Right lobe of liver (tissue), 6 donors: ENCODE data around the gene THPO. TPM values are rescaled to one million over a fixed set of nuclear protein-coding genes. Genes with fewer than 3 reads are reported as not detected.

Experiments
- ATAC-seq, 4 donors: fragments of 200-7000 bp; cut with Tn5 transposase; one replicate each; pipeline ENCODE4 v1.9.1; 2020; ENCODE audit warnings: mild to moderate bottlenecking in 4 of 4, moderate library complexity in 4 of 4
- DNase-seq, 3 donors: peaks; one replicate each; pipeline ENCODE4 v3.0.0-alpha.2; 2020
- H3K27ac ChIP-seq, 3 donors: fragments of 200-600 bp; one replicate each; pipeline ENCODE4 v1.8.0; 2022
- H3K27me3 ChIP-seq, 2 donors: fragments of 200-600 bp; one replicate each; pipeline ENCODE4 v1.8.0; 2022
- H3K36me3 ChIP-seq, 4 donors: fragments of 200-600 bp; sonication (generic) in 1 of 4; one replicate each; pipeline versions ENCODE4 v1.5.1 to v1.8.0; 2017 to 2022; ENCODE audit warnings: control low read depth in 1 of 4
- H3K4me1 ChIP-seq, 4 donors: fragments of 200-600 bp; sonication (generic) in 1 of 4; one replicate each; pipeline versions ENCODE4 v1.5.1 to v1.8.0; 2017 to 2022; ENCODE audit warnings: control low read depth in 1 of 4
- H3K4me3 ChIP-seq, 3 donors: fragments of 200-600 bp; one replicate each; pipeline ENCODE4 v1.8.0; 2022
- H3K9me3 ChIP-seq, 4 donors: fragments of 200-600 bp; sonication (generic) in 1 of 4; one replicate each; pipeline versions ENCODE4 v1.5.1 to v1.8.0; 2017 to 2022; ENCODE audit warnings: control low read depth in 1 of 4
- CTCF ChIP-seq, 4 donors: fragments of 200-600 bp in 3 of 4; fragments of 450-650 bp in 1 of 4; IDR thresholded peaks; one replicate each; pipeline versions ENCODE4 v1.5.1 to v1.8.0; 2016 to 2022; ENCODE audit warnings: antibody characterized with exemption in 4 of 4, mild to moderate bottlenecking in 2 of 4
- POLR2A ChIP-seq: fragments of 450-650 bp; IDR thresholded peaks from one replicate; pipeline ENCODE4 v1.6.1; 2017; ENCODE audit warnings: antibody characterized with exemption, mild to moderate bottlenecking
- WGBS: methylation state at CpG from one replicate; pipeline ENCODE4 v1.1.6; 2018; ENCODE audit warnings: low coverage, low lambda C conversion rate; ENCODE audit not compliant: insufficient coverage; ENCODE audit errors: missing lambda C conversion rate; 5-methylcytosine and 5-hydroxymethylcytosine counted together
- intact Hi-C, 2 donors: fragments of 100-400 bp; cut with DNase I; formaldehyde crosslinking; loops; one replicate each; pipeline versions ENCODE4 v1.11.2 to v1.14.1; 2022
- total RNA-seq, 6 experiments: library from RNA; depleted of rRNA in 2 of 6; stranded (reverse); fragments of >200 nt in 2 of 6; fragmentation: NEBNext Ultra II Directional in 3 of 6; extraction: Animal tissue kit (Norgen Biotek cat#: 25700) in 3 of 6; gene quantifications; one replicate each; pipeline versions ENCODE4 v1.1.0 to v1.2.4, GENCODE V29; 2016 to 2023
- donor health status: DM: no; HTN: yes; CAD: no.
- donor health status: DM: no; HTN: no; CAD: no.
- donor health status: DM: no; HTN: no; CAD: no.
- donor health status: DM: no; HTN: yes; CAD: no.
- donor health status: DM: no; HTN: yes; CAD: no.

Gene THPO
- total RNA-seq, 6 experiments from 2014 or later: 8.2 to 12.1 (median 10.5) TPM

- Histone ChIP-seq H3K27ac (no peak overlapping the region), H3K4me3 (no peak overlapping the region), H3K9me3 (no peaks in the 10 kb centered on the region), H3K36me3 (no peaks in the 10 kb centered on the region), H3K27me3 (no peaks in the 10 kb centered on the region), H3K4me1 (no peaks in the 10 kb centered on the region)
- ATAC-seq (peak in 3 of 4 donors; percentile 27 to 67 (median 38)), DNase-seq (no peak)
- TF ChIP-seq CTCF (IDR thresholded peaks at IDR 0.05): no peak
- no peak for TF ChIP-seq POLR2A
- intact Hi-C loops: no loop called here
- WGBS: 90% methylated on average over 3 of the region's 8 CpGs
These were observed 31.4 kb upstream of the THPO start for GRCh38 chr3:184409331-184409926.

- H3K4me1 ChIP-seq: no peaks in the 10 kb centered on the region
- no peaks in the 10 kb centered on the region for H3K27me3 ChIP-seq
- TF ChIP-seq POLR2A: no peak
- no peak for TF ChIP-seq CTCF (IDR thresholded peaks at IDR 0.05)
- H3K27ac ChIP-seq: no peak overlapping the region
- intact Hi-C loops: no loop called here
- H3K36me3 ChIP-seq: no peaks in the 10 kb centered on the region
- no peak overlapping the region for H3K4me3 ChIP-seq
- no peaks in the 10 kb centered on the region for H3K9me3 ChIP-seq
- no peak for ATAC-seq
- WGBS: 76% methylated on average over 14 of the region's 20 CpGs
- DNase-seq: no peak
These were observed 27.3 kb upstream of the THPO start for GRCh38 chr3:184405075-184406030.

GRCh38 chr3:184399410-184399809, 21.4 kb upstream of the THPO start:
- intact Hi-C loops: no loop called here
- ATAC-seq: no peak
- WGBS: 15% methylated on average over 8 of the region's 9 CpGs

GRCh38 chr3:184395320-184395660, 17.3 kb upstream of the THPO start:
- H3K27ac ChIP-seq: no peak overlapping the region
- peak in 1 of 4 donors; percentile 28 for ATAC-seq
- WGBS: 82% methylated on average over 4 of the region's 5 CpGs
- no peak for DNase-seq
- no peaks in the 10 kb centered on the region for H3K36me3 ChIP-seq
- intact Hi-C loops: no loop called here
- H3K27me3 ChIP-seq: no peaks in the 10 kb centered on the region
- TF ChIP-seq CTCF (IDR thresholded peaks at IDR 0.05): no peak
- no peak for TF ChIP-seq POLR2A
- no peaks in the 10 kb centered on the region for H3K9me3 ChIP-seq
- no peak overlapping the region for H3K4me3 ChIP-seq
- H3K4me1 ChIP-seq: no peaks in the 10 kb centered on the region

More at GRCh38 chr3:184399410-184399809, 21.4 kb upstream of the THPO start:
- no peak overlapping the region for H3K4me3 ChIP-seq
- no peaks in the 10 kb centered on the region for H3K36me3 ChIP-seq
- no peak for TF ChIP-seq CTCF (IDR thresholded peaks at IDR 0.05)
- no peak for TF ChIP-seq POLR2A
- H3K27me3 ChIP-seq: no peaks in the 10 kb centered on the region
- no peak for DNase-seq
- no peak overlapping the region for H3K27ac ChIP-seq
- H3K9me3 ChIP-seq: no peaks in the 10 kb centered on the region
- H3K4me1 ChIP-seq: no peaks in the 10 kb centered on the region
